NT2/D1 (cell line): ENCODE results near the gene KCNJ12.
"Not testable (repeated sequence)": the region's sequence is repeated elsewhere in the genome, so short reads cannot be mapped to it uniquely, and the experiment has no call there.

Experiments used
- SUZ12 ChIP-seq: IDR thresholded peaks from 2 replicates; pipeline ENCODE4 v1.6.1; 2011; ENCODE audit not compliant: insufficient read length, insufficient read depth; ENCODE audit errors: extremely low read depth
- YY1 ChIP-seq: IDR thresholded peaks from 2 replicates; pipeline ENCODE4 v1.6.1; 2011; ENCODE audit not compliant: insufficient read length, insufficient read depth
- ZNF274 ChIP-seq: IDR thresholded peaks from 2 replicates; pipeline ENCODE4 v1.6.1; 2011; ENCODE audit warnings: mild to moderate bottlenecking, low read depth, low read length

- not testable (repeated sequence) for TF ChIP-seq SUZ12, ZNF274, YY1
Measured at GRCh38 chr17:21428752-21429424, 52.7 kb downstream of the KCNJ12 start.
